Stomach (tissue), 4 donors: Measurements from ENCODE around the gene SECTM1.

ENCODE experiments used
- CTCF ChIP-seq, 7 experiments: fragments of 450-650 bp in 4 of 7; fragments of 200-600 bp in 3 of 7; sonication (generic) in 3 of 7; IDR thresholded peaks; one replicate each; pipeline ENCODE4 v1.5.1; 2016 to 2019; ENCODE audit warnings: antibody characterized with exemption in 7 of 7, control low read depth in 2 of 7, mild to moderate bottlenecking in 1 of 7
- EP300 ChIP-seq: sonication (generic); formaldehyde crosslinking; IDR thresholded peaks from one replicate; pipeline ENCODE4 v1.6.1; 2017; ENCODE audit warnings: antibody characterized with exemption
- POLR2A ChIP-seq, 4 donors: fragments of 450-650 bp; IDR thresholded peaks; one replicate each; pipeline ENCODE4 v1.6.1; 2016; ENCODE audit warnings: antibody characterized with exemption in 4 of 4, control low read depth in 2 of 4, mild to moderate bottlenecking in 1 of 4, moderate library complexity in 1 of 4
- POLR2AphosphoS5 ChIP-seq, 3 donors: sonication (generic); formaldehyde crosslinking; IDR thresholded peaks; one replicate each; pipeline ENCODE4 v1.6.1; 2016; ENCODE audit warnings: antibody characterized with exemption in 3 of 3

GRCh38 chr17:82277851-82278250 lies 55.7 kb downstream of the SECTM1 start:
- TF ChIP-seq POLR2A (IDR thresholded peaks at IDR 0.05), result no peak
- no peak for TF ChIP-seq CTCF (IDR thresholded peaks at IDR 0.05)
- TF ChIP-seq POLR2AphosphoS5 (IDR thresholded peaks at IDR 0.05), result no peak
- TF ChIP-seq EP300, result no peak
